ENCODE measurements around the gene TMEM204.

DNA sequence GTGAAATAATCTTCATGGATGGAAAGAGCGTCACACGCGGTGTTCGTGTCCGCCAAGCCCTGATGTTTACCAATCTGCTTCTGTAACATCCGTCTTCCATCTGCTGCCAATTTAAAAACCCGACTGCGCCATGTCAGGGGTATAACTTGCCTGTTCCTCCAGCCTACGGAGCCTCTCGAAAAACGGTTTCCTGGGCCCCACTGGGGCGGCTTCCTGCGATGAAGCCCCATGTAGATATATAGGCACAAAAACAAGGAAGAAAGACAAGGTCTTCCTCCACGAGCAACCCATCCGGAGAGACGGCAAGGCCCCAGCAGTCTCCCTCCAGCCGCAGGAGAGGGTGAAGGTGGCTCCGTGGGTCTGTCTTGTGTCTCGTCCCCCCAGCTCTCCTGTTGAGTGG, 44.8 kb upstream of the TMEM204 start, which contains the start of gene PTX4:
- no peak for TF ChIP-seq TFCP2L1 (CRISPR knock-in tag; IDR thresholded peaks at IDR 0.05)
- TF ChIP-seq, protein P1, sequence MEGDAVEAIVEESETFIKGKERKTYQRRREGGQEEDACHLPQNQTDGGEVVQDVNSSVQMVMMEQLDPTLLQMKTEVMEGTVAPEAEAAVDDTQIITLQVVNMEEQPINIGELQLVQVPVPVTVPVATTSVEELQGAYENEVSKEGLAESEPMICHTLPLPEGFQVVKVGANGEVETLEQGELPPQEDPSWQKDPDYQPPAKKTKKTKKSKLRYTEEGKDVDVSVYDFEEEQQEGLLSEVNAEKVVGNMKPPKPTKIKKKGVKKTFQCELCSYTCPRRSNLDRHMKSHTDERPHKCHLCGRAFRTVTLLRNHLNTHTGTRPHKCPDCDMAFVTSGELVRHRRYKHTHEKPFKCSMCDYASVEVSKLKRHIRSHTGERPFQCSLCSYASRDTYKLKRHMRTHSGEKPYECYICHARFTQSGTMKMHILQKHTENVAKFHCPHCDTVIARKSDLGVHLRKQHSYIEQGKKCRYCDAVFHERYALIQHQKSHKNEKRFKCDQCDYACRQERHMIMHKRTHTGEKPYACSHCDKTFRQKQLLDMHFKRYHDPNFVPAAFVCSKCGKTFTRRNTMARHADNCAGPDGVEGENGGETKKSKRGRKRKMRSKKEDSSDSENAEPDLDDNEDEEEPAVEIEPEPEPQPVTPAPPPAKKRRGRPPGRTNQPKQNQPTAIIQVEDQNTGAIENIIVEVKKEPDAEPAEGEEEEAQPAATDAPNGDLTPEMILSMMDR (IDR thresholded peaks at IDR 0.05): no peak
- TF ChIP-seq, protein P2, sequence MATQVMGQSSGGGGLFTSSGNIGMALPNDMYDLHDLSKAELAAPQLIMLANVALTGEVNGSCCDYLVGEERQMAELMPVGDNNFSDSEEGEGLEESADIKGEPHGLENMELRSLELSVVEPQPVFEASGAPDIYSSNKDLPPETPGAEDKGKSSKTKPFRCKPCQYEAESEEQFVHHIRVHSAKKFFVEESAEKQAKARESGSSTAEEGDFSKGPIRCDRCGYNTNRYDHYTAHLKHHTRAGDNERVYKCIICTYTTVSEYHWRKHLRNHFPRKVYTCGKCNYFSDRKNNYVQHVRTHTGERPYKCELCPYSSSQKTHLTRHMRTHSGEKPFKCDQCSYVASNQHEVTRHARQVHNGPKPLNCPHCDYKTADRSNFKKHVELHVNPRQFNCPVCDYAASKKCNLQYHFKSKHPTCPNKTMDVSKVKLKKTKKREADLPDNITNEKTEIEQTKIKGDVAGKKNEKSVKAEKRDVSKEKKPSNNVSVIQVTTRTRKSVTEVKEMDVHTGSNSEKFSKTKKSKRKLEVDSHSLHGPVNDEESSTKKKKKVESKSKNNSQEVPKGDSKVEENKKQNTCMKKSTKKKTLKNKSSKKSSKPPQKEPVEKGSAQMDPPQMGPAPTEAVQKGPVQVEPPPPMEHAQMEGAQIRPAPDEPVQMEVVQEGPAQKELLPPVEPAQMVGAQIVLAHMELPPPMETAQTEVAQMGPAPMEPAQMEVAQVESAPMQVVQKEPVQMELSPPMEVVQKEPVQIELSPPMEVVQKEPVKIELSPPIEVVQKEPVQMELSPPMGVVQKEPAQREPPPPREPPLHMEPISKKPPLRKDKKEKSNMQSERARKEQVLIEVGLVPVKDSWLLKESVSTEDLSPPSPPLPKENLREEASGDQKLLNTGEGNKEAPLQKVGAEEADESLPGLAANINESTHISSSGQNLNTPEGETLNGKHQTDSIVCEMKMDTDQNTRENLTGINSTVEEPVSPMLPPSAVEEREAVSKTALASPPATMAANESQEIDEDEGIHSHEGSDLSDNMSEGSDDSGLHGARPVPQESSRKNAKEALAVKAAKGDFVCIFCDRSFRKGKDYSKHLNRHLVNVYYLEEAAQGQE (IDR thresholded peaks at IDR 0.05): no peak
